ENCODE results near the gene CDK10. TPM values are rescaled to one million over a fixed set of nuclear protein-coding genes. Genes with fewer than 3 reads are reported as not detected.
"Not testable (repeated sequence)": the region's sequence is repeated elsewhere in the genome, so short reads cannot be mapped to it uniquely, and the experiment has no call there.

The CDK10 gene
- total RNA-seq, 1 donor from 2014 or later, result 58.8 TPM

GRCh38 chr16:89693289-89693731, 6.8 kb downstream of the CDK10 start:
- ATAC-seq (no peak), DNase-seq (ENCODE audit: low spot score) (no peak)
- intact Hi-C loops (cut with DNase I), result no loop called here

GRCh38 chr16:89693931-89694783, 7.7 kb downstream of the CDK10 start:
- intact Hi-C loops (cut with DNase I), result no loop called here
- DNase-seq (ENCODE audit: low spot score), result no peak

GRCh38 chr16:89694784-89695085, 8.2 kb downstream of the CDK10 start:
- ATAC-seq; intact Hi-C loops (cut with DNase I); DNase-seq (ENCODE audit: low spot score): not testable (repeated sequence)

More at GRCh38 chr16:89693931-89694783, 7.7 kb downstream of the CDK10 start:
- no peak for ATAC-seq

GRCh38 chr16:89695086-89695874, 8.8 kb downstream of the CDK10 start:
- no peak for ATAC-seq
- no peak for DNase-seq (ENCODE audit: low spot score)
- intact Hi-C loops (cut with DNase I), result no loop called here

GRCh38 chr16:89695875-89696669, 9.6 kb downstream of the CDK10 start:
- intact Hi-C loops (cut with DNase I), result no loop called here
- ATAC-seq (no peak), DNase-seq (ENCODE audit: low spot score) (no peak)

GRCh38 chr16:89696670-89697128, 10.2 kb downstream of the CDK10 start:
- DNase-seq (ENCODE audit: low spot score) (no peak), ATAC-seq (no peak)
- intact Hi-C loops (cut with DNase I), result no loop called here

GRCh38 chr16:89697161-89697615, 10.7 kb downstream of the CDK10 start:
- intact Hi-C loops (cut with DNase I), result no loop called here
- DNase-seq (ENCODE audit: low spot score), result no peak
- no peak for ATAC-seq

GRCh38 chr16:89697616-89698331, 11.3 kb downstream of the CDK10 start:
- ATAC-seq (no peak), DNase-seq (ENCODE audit: low spot score) (no peak)
- intact Hi-C loops (cut with DNase I), result no loop called here

GRCh38 chr16:89698717-89699116, 12.2 kb downstream of the CDK10 start:
- DNase-seq (ENCODE audit: low spot score); ATAC-seq; intact Hi-C loops (cut with DNase I): not testable (repeated sequence)

GRCh38 chr16:89699629-89700099, 13.2 kb downstream of the CDK10 start:
- ATAC-seq; intact Hi-C loops (cut with DNase I); DNase-seq (ENCODE audit: low spot score): not testable (repeated sequence)

GRCh38 chr16:89700100-89700648, 13.7 kb downstream of the CDK10 start:
- peak; percentile 91 for ATAC-seq
- intact Hi-C loops (cut with DNase I), result no loop called here

GRCh38 chr16:89700649-89701424, 14.3 kb downstream of the CDK10 start:
- no peak for DNase-seq (ENCODE audit: low spot score)
- intact Hi-C loops (cut with DNase I), result no loop called here
- ATAC-seq, result peak; percentile 7

More at GRCh38 chr16:89700100-89700648, 13.7 kb downstream of the CDK10 start:
- DNase-seq (ENCODE audit: low spot score), result peak; percentile 100

- DNase-seq (ENCODE audit: low spot score) (peak; percentile 88), ATAC-seq (peak; percentile 60)
- intact Hi-C loops (cut with DNase I), result no loop called here
Observed at GRCh38 chr16:89701425-89702406, 15.2 kb downstream of the CDK10 start, which contains the start of gene SPATA2L. TSS of gene SPATA2L (minus strand) at chr16:89701705. CDS start at chr16:89701232, 473 bp downstream.

GRCh38 chr16:89704281-89704680, 17.8 kb downstream of the CDK10 start:
- DNase-seq (ENCODE audit: low spot score) (no peak), ATAC-seq (no peak)
- intact Hi-C loops (cut with DNase I), result no loop called here

- intact Hi-C loops (cut with DNase I), result no loop called here
- DNase-seq (ENCODE audit: low spot score) (no peak), ATAC-seq (no peak)
Observed at GRCh38 chr16:89705006-89705405, 18.5 kb downstream of the CDK10 start.
